Measurements from ENCODE around the gene NPEPL1.

NPEPL1 gene

DNA sequence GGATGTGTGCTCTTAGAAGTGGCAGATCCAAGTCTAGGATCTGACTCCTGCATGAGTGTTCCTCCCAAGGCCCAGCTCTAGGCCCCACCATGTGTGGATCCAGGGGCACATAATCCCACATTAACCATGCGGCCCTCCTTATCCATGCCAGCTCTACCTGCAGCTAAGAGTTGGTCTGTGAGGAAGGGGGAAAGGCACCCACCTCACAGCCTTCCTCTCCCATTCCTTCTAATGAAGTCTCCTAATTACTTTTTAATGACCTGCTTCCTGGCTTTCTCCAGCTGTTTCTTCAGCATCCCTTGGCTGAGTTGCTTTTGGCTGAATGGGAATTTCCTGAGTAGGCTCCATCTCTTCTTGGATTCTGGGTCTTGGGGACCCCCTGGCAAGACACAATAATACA is 52.2 kb downstream of the NPEPL1 start:
- no peaks in the 10 kb centered on the region for H3K4me1 ChIP-seq (ENCODE audit: insufficient read depth, low read length, severe bottlenecking)
- H3K27ac ChIP-seq (ENCODE audit: low read depth, low read length, poor library complexity, severe bottlenecking) = no peak overlapping the region
- no peaks in the 10 kb centered on the region for H3K79me2 ChIP-seq (ENCODE audit: insufficient read depth, low read length)
- no peaks in the 10 kb centered on the region for H3K27me3 ChIP-seq (ENCODE audit: insufficient read depth, low read length)
- no peak overlapping the region for H3K9ac ChIP-seq (ENCODE audit: low read length)
- no peaks in the 10 kb centered on the region for H3K9me2 ChIP-seq (ENCODE audit: low read depth, low read length)
- H3K4me2 ChIP-seq (ENCODE audit: low read length) = no peak overlapping the region
- no peak overlapping the region for H3K4me3 ChIP-seq (ENCODE audit: low read depth, low read length, poor library complexity, severe bottlenecking)
- H2AFZ ChIP-seq (ENCODE audit: low read length) = no peak overlapping the region
- H3F3A ChIP-seq (ENCODE audit: insufficient read depth, low read length) = no peaks in the 10 kb centered on the region
- TF ChIP-seq, protein P1, sequence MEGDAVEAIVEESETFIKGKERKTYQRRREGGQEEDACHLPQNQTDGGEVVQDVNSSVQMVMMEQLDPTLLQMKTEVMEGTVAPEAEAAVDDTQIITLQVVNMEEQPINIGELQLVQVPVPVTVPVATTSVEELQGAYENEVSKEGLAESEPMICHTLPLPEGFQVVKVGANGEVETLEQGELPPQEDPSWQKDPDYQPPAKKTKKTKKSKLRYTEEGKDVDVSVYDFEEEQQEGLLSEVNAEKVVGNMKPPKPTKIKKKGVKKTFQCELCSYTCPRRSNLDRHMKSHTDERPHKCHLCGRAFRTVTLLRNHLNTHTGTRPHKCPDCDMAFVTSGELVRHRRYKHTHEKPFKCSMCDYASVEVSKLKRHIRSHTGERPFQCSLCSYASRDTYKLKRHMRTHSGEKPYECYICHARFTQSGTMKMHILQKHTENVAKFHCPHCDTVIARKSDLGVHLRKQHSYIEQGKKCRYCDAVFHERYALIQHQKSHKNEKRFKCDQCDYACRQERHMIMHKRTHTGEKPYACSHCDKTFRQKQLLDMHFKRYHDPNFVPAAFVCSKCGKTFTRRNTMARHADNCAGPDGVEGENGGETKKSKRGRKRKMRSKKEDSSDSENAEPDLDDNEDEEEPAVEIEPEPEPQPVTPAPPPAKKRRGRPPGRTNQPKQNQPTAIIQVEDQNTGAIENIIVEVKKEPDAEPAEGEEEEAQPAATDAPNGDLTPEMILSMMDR (IDR thresholded peaks at IDR 0.05; ENCODE audit: low read length) = no peak
- no peak for TF ChIP-seq EZH2 (IDR thresholded peaks at IDR 0.05; ENCODE audit: borderline replicate concordance, low read length)
- H3K36me3 ChIP-seq (ENCODE audit: insufficient read depth, low read length) = no peaks in the 10 kb centered on the region
- no peaks in the 10 kb centered on the region for H4K20me1 ChIP-seq (ENCODE audit: insufficient read depth, low read length)
- H3K9me3 ChIP-seq (ENCODE audit: low read length) = no peaks in the 10 kb centered on the region

DNA sequence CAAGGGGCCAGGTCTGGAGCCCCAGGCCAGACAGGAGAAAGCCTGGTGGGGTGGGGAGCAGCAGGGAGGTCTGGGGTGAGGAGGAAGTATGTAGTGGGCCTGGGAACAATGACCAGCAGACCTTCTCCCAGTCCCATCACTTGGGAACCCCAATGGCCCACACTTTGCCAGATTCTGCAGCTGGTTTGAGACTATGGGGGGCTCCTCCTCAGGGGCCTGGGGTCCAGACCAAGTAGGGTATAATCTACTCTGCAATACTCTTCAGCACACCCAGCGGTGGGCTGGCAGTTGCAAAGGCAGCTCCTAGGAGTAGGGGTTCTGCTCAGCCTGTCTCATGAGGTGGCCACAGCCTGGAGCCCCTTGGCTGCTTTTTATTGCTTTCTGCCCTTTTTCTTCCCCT is 52.8 kb downstream of the NPEPL1 start:
- TF ChIP-seq, protein P1 (IDR thresholded peaks at IDR 0.05; ENCODE audit: low read length) = no peak
- no peak for TF ChIP-seq EZH2 (IDR thresholded peaks at IDR 0.05; ENCODE audit: borderline replicate concordance, low read length)
- Histone ChIP-seq H3K4me3 (ENCODE audit: low read depth, low read length, poor library complexity, severe bottlenecking) (no peak overlapping the region), H3F3A (ENCODE audit: insufficient read depth, low read length) (no peaks in the 10 kb centered on the region), H3K36me3 (ENCODE audit: insufficient read depth, low read length) (no peaks in the 10 kb centered on the region), H3K79me2 (ENCODE audit: insufficient read depth, low read length) (no peaks in the 10 kb centered on the region), H3K27ac (ENCODE audit: low read depth, low read length, poor library complexity, severe bottlenecking) (no peak overlapping the region), H2AFZ (ENCODE audit: low read length) (no peak overlapping the region), H3K27me3 (ENCODE audit: insufficient read depth, low read length) (no peaks in the 10 kb centered on the region), H3K9ac (ENCODE audit: low read length) (no peak overlapping the region), H3K9me3 (ENCODE audit: low read length) (no peaks in the 10 kb centered on the region), H3K4me1 (ENCODE audit: insufficient read depth, low read length, severe bottlenecking) (no peaks in the 10 kb centered on the region), H3K9me2 (ENCODE audit: low read depth, low read length) (no peaks in the 10 kb centered on the region), H3K4me2 (ENCODE audit: low read length) (no peak overlapping the region), H4K20me1 (ENCODE audit: insufficient read depth, low read length) (no peaks in the 10 kb centered on the region)

DNA sequence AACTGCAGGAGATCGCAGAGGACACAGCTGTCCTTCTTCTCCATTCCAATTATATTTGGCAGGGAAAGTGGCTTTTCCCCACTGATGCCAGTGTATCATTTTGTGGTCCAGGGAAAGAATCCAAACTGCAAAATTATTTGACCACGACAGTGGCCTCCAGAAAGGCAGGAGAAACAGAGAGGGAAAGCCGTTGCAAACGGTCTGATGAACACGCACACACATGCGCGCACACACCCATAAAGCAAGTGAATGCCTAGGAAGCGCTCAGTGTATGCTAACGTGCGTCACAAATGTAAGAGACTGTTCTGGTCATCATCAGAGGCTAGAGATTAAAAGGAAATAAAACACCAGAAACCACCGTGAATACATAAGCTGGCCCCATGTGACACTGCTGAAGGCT is 54.0 kb downstream of the NPEPL1 start:
- Histone ChIP-seq H3K4me3 (ENCODE audit: low read depth, low read length, poor library complexity, severe bottlenecking) (no peak overlapping the region), H4K20me1 (ENCODE audit: insufficient read depth, low read length) (no peaks in the 10 kb centered on the region), H3K9ac (ENCODE audit: low read length) (no peak overlapping the region), H3K36me3 (ENCODE audit: insufficient read depth, low read length) (no peaks in the 10 kb centered on the region), H3K9me2 (ENCODE audit: low read depth, low read length) (no peaks in the 10 kb centered on the region), H3K4me2 (ENCODE audit: low read length) (no peak overlapping the region), H2AFZ (ENCODE audit: low read length) (no peak overlapping the region), H3K4me1 (ENCODE audit: insufficient read depth, low read length, severe bottlenecking) (no peaks in the 10 kb centered on the region), H3K79me2 (ENCODE audit: insufficient read depth, low read length) (no peaks in the 10 kb centered on the region), H3K9me3 (ENCODE audit: low read length) (no peaks in the 10 kb centered on the region), H3F3A (ENCODE audit: insufficient read depth, low read length) (no peaks in the 10 kb centered on the region), H3K27me3 (ENCODE audit: insufficient read depth, low read length) (no peaks in the 10 kb centered on the region), H3K27ac (ENCODE audit: low read depth, low read length, poor library complexity, severe bottlenecking) (no peak overlapping the region)
- TF ChIP-seq EZH2 (IDR thresholded peaks at IDR 0.05; ENCODE audit: borderline replicate concordance, low read length) = no peak
- TF ChIP-seq, protein P1 (IDR thresholded peaks at IDR 0.05; ENCODE audit: low read length) = no peak

Data from OCI-LY1 (cell line).